ENCODE results near the gene GHR. TPM values are rescaled to one million over a fixed set of nuclear protein-coding genes. Genes with fewer than 3 reads are reported as not detected.

GHR gene
- total RNA-seq, 4 donors from 2014 or later = 6.5 to 27.2 (median 9.6) TPM

DNA sequence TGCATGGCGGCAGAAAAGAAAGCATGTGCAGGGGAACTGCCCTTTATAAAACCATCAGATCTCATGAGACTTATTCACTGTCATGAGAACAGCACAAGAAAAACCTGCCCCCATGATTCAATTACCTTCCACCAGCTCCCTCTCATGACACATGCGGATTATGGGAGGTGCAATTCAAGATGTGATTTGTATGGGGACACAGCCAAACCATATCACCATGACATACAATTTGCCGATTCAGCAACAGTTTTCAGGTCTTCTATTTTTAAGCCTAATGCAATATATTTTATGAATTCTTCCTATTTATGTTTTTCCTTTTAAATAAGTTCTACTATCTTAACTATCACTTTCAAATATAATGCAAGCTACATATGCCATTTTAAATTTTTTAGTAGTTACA, 242.6 kb downstream of the GHR start:
- ATAC-seq = no peak
- no peak for TF ChIP-seq EP300 (IDR thresholded peaks at IDR 0.05)
- WGBS, 2 donors (ENCODE audit: low coverage in 1 of 2) = 88 to 97% methylated on average over 3 of the region's 3 CpGs
- Histone ChIP-seq H3K27ac (no peak overlapping the region), H3K9me3 (no peaks in the 10 kb centered on the region), H3K4me3 (no peak overlapping the region), H3K4me1 (no peaks in the 10 kb centered on the region), H3K36me3 (no peaks in the 10 kb centered on the region), H3K27me3 (no peaks in the 10 kb centered on the region)

DNA sequence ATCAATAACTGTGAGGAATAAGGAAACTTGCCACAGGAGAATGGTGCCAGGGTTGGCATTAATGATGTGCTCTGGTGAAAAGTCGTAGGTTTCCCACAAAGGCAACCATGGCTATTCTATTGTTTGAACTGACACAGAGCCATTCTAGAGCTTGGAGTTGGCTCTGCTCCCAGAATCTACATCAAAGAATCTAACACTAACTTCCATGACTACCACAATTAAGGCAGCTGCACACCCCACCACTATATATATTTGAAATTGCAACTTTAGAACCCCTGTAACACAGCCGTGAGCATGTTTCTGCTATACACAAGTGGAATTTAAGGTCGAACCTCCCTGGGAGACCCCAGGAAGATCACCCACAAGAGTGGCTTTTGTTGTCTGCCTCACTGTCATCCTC, 243.6 kb downstream of the GHR start:
- H3K36me3 ChIP-seq = no peaks in the 10 kb centered on the region
- no peak for ATAC-seq
- no peak overlapping the region for H3K4me3 ChIP-seq
- TF ChIP-seq POLR2A (IDR thresholded peaks at IDR 0.05) = no peak
- no peak for TF ChIP-seq CTCF (IDR thresholded peaks at IDR 0.05)
- no peak for TF ChIP-seq EP300 (IDR thresholded peaks at IDR 0.05)
- no peak for TF ChIP-seq POLR2AphosphoS5 (IDR thresholded peaks at IDR 0.05)
- H3K9me3 ChIP-seq = no peaks in the 10 kb centered on the region
- no peaks in the 10 kb centered on the region for H3K27me3 ChIP-seq
- H3K4me1 ChIP-seq = no peaks in the 10 kb centered on the region
- H3K27ac ChIP-seq = no peak overlapping the region
- WGBS, 2 donors (ENCODE audit: low coverage in 1 of 2) = 61% methylated on average over 2 of the region's 3 CpGs; no CpG with 5 or more reads in 1 of the 2 donors

GRCh38 chr5:42668254-42668653, 245.0 kb downstream of the GHR start:
- no peak for ATAC-seq
- 75 to 92% methylated on average over 2 of the region's 2 CpGs for WGBS, 2 donors (ENCODE audit: low coverage in 1 of 2)
- TF ChIP-seq POLR2A (IDR thresholded peaks at IDR 0.05) (no peak), EP300 (IDR thresholded peaks at IDR 0.05) (no peak), POLR2AphosphoS5 (IDR thresholded peaks at IDR 0.05) (no peak), CTCF (IDR thresholded peaks at IDR 0.05) (no peak)
- Histone ChIP-seq H3K4me1 (no peaks in the 10 kb centered on the region), H3K36me3 (no peaks in the 10 kb centered on the region), H3K27me3 (no peaks in the 10 kb centered on the region), H3K27ac (no peak overlapping the region), H3K4me3 (no peak overlapping the region), H3K9me3 (peaks cover 0 to 11% (median 0%) of the 10 kb centered on the region in 3 donors)

GRCh38 chr5:42672925-42673324, 249.7 kb downstream of the GHR start:
- 89 to 96% methylated on average over 4 of the region's 4 CpGs for WGBS, 2 donors (ENCODE audit: low coverage in 1 of 2)
- H3K9me3 ChIP-seq = peaks cover 0 to 16% (median 0%) of the 10 kb centered on the region in 3 donors
- no peak overlapping the region for H3K4me3 ChIP-seq
- no peak overlapping the region for H3K27ac ChIP-seq
- ATAC-seq = no peak
- H3K27me3 ChIP-seq = no peaks in the 10 kb centered on the region
- TF ChIP-seq CTCF (IDR thresholded peaks at IDR 0.05) (no peak), POLR2AphosphoS5 (IDR thresholded peaks at IDR 0.05) (no peak), EP300 (IDR thresholded peaks at IDR 0.05) (no peak), POLR2A (IDR thresholded peaks at IDR 0.05) (no peak)
- H3K4me1 ChIP-seq = no peaks in the 10 kb centered on the region
- H3K36me3 ChIP-seq = no peaks in the 10 kb centered on the region

DNA sequence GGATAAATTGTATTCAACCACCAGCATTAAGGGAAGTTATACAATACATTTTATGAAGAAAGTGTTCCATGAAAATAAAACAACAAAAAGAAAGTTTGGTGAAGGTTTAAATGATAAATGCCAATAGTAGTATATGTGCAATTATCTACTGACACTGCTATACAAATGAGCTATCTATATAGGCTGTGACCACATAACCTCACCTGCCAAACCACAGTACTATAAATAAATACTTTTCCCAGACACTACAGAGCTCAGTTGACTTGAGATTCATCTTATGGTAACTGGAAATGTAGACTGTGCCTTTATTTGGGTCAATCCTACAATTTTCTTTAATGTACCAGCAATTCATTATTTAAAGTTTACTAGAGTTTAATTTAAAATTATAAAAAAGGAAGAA, 252.4 kb downstream of the GHR start:
- no peaks in the 10 kb centered on the region for H3K27me3 ChIP-seq
- no peak overlapping the region for H3K4me3 ChIP-seq
- no peak for TF ChIP-seq CTCF (IDR thresholded peaks at IDR 0.05)
- TF ChIP-seq EP300 (IDR thresholded peaks at IDR 0.05) = no peak
- TF ChIP-seq POLR2A (IDR thresholded peaks at IDR 0.05) = no peak
- TF ChIP-seq POLR2AphosphoS5 (IDR thresholded peaks at IDR 0.05) = no peak
- H3K4me1 ChIP-seq = no peaks in the 10 kb centered on the region
- no peak for ATAC-seq
- H3K36me3 ChIP-seq = no peaks in the 10 kb centered on the region
- peaks cover 0 to 16% (median 0%) of the 10 kb centered on the region in 3 donors for H3K9me3 ChIP-seq
- no peak overlapping the region for H3K27ac ChIP-seq
